Endothelial cell of umbilical vein (primary cell): ENCODE results near the gene LITAF. TPM values are rescaled to one million over a fixed set of nuclear protein-coding genes. Genes with fewer than 3 reads are reported as not detected.

Experiments used
- BruUV-seq: library from RNA; stranded (reverse); fragments of 400-500 nt; replicated peaks from 2 replicates; lab custom pipeline; 2021; lab: Mats Ljungman, UMichigan
- CTCF ChIA-PET: fragments of 300-600, 350-600 bp; sonication (Branson Sonifier 250); formaldehyde crosslinking; loops from one replicate; lab custom pipeline; 2021; ENCODE audit warnings: antibody characterized with exemption, inconsistent platforms; lab: Charles Lee
- POLR2A ChIA-PET: fragments of 300-600, 350-600 bp; sonication (Branson Sonifier 250); formaldehyde crosslinking; loops from one replicate; lab custom pipeline; 2021; ENCODE audit warnings: antibody characterized with exemption, inconsistent platforms; lab: Charles Lee
- DNase-seq: peaks from one replicate; pipeline ENCODE4 v3.0.0-alpha.2; 2011; ENCODE audit warnings: low read depth, low spot score
- FAIRE-seq: peaks from 2 replicates; lab custom pipeline; 2011; peaks lifted over from hg19 to GRCh38; lab: Jason Lieb, UNC
- H2AFZ ChIP-seq: 2 replicates; pipeline ENCODE4 v1.6.0; 2012; ENCODE audit warnings: low read depth, low read length, control low read depth, inconsistent platforms
- H3K27ac ChIP-seq: 2 replicates; pipeline ENCODE4 v1.5.1; 2011; ENCODE audit warnings: low read depth, mild to moderate bottlenecking, control low read depth, low read length, moderate library complexity; ENCODE audit not compliant: insufficient read depth
- H3K27me3 ChIP-seq, 2 experiments: 2 replicates each; pipeline versions ENCODE4 v1.6.0 to v1.6.1; 2011; ENCODE audit warnings: low read length in 2 of 2, mixed read lengths in 1 of 2; ENCODE audit not compliant: control insufficient read depth in 2 of 2, insufficient read depth in 2 of 2
- H3K36me3 ChIP-seq, 2 experiments: 2 replicates in 1 of 2; 3 replicates in 1 of 2; pipeline ENCODE4 v1.5.1; 2011; ENCODE audit warnings: low read length in 2 of 2, mild to moderate bottlenecking in 1 of 2, moderate library complexity in 1 of 2; ENCODE audit not compliant: control insufficient read depth in 2 of 2, insufficient read depth in 2 of 2; ENCODE audit errors: extremely low read depth in 1 of 2
- H3K4me1 ChIP-seq: 3 replicates; pipeline ENCODE4 v1.5.1; 2011; ENCODE audit warnings: mild to moderate bottlenecking, low read length; ENCODE audit not compliant: control insufficient read depth, insufficient read depth; ENCODE audit errors: extremely low read depth
- H3K4me2 ChIP-seq: 2 replicates; pipeline ENCODE4 v1.6.1; 2011; ENCODE audit warnings: low read length, control low read depth, mixed read lengths; ENCODE audit not compliant: insufficient read depth
- H3K4me3 ChIP-seq, 3 experiments: fragments of 200-600 bp in 1 of 3; sonication (generic), shearing (Covaris generic) in 1 of 3; replicated peaks in 1 of 3; 2 replicates each; pipeline ENCODE4 v1.5.1; 2011 to 2016; ENCODE audit warnings: control low read depth in 3 of 3, low read length in 3 of 3, mild to moderate bottlenecking in 2 of 3, inconsistent platforms in 1 of 3, low read depth in 1 of 3, moderate library complexity in 1 of 3; ENCODE audit not compliant: insufficient read depth in 1 of 3
- H3K79me2 ChIP-seq: 2 replicates; pipeline ENCODE4 v1.6.0; 2012; ENCODE audit warnings: low read length, inconsistent platforms; ENCODE audit not compliant: control insufficient read depth, insufficient read depth
- H3K9ac ChIP-seq: replicated peaks from 2 replicates; pipeline ENCODE3; 2011; ENCODE audit warnings: low read length, control low read depth; ENCODE audit not compliant: insufficient read depth; ENCODE audit errors: extremely low read depth
- H3K9me1 ChIP-seq: replicated peaks from 3 replicates; pipeline ENCODE4 v1.6.0; 2011; ENCODE audit warnings: mild to moderate bottlenecking, low read length; ENCODE audit not compliant: control insufficient read depth, insufficient read depth; ENCODE audit errors: extremely low read depth
- H3K9me3 ChIP-seq: replicated peaks from 2 replicates; pipeline ENCODE4 v1.5.1; 2012; ENCODE audit warnings: low read length, inconsistent platforms; ENCODE audit not compliant: control insufficient read depth, insufficient read depth
- H4K20me1 ChIP-seq: replicated peaks from 2 replicates; pipeline ENCODE3; 2011; ENCODE audit warnings: mild to moderate bottlenecking, low read length; ENCODE audit not compliant: control insufficient read depth, insufficient read depth; ENCODE audit errors: extremely low read depth
- EZH2 ChIP-seq: IDR thresholded peaks from 2 replicates; pipeline ENCODE4 v1.6.1; 2012; ENCODE audit warnings: borderline replicate concordance, low read depth, mild to moderate bottlenecking, moderate library complexity, low read length, inconsistent platforms; ENCODE audit not compliant: severe bottlenecking
- FOS ChIP-seq: IDR thresholded peaks from 2 replicates; pipeline ENCODE4 v1.6.1; 2011; ENCODE audit warnings: mild to moderate bottlenecking, low read length, moderate library complexity, borderline replicate concordance; ENCODE audit not compliant: insufficient read depth
- GATA2 ChIP-seq: IDR thresholded peaks from 2 replicates; pipeline ENCODE4 v1.7.0; 2011; ENCODE audit warnings: low read depth, mild to moderate bottlenecking, moderate library complexity, mixed read lengths, low read length; ENCODE audit not compliant: insufficient read length, insufficient read depth
- JUN ChIP-seq: IDR thresholded peaks from 2 replicates; pipeline ENCODE4 v1.6.1; 2011; ENCODE audit warnings: borderline replicate concordance, low read depth; ENCODE audit not compliant: insufficient read length, insufficient read depth
- MAX ChIP-seq: IDR thresholded peaks from 2 replicates; pipeline ENCODE4 v1.6.1; 2011; ENCODE audit not compliant: insufficient read depth, insufficient read length
- MYC ChIP-seq: IDR thresholded peaks from one replicate; pipeline ENCODE4 v1.6.1; 2011; ENCODE audit warnings: mild to moderate bottlenecking, low read depth, low read length
- POLR2A ChIP-seq: IDR thresholded peaks from 2 replicates; pipeline ENCODE4 v1.6.1; 2012; ENCODE audit warnings: low read depth, mild to moderate bottlenecking, control low read depth, low read length
- POLR2AphosphoS5 ChIP-seq: IDR thresholded peaks from 2 replicates; pipeline ENCODE4 v1.6.1; 2012; ENCODE audit warnings: low read depth, mild to moderate bottlenecking, control low read depth, low read length, moderate library complexity; ENCODE audit not compliant: insufficient read depth
- dilution Hi-C: fragments of 300-500 bp; cut with MboI; formaldehyde crosslinking; loops from one replicate; pipeline ENCODE4 v1.15.0; 2019; ENCODE audit warnings: low sequenced_read_pairs; ENCODE audit not compliant: extremely low pct_ligation_motif_present
- intact Hi-C: fragments of 100-400 bp; cut with micrococcal nuclease; formaldehyde crosslinking; loops from one replicate; pipeline ENCODE4 v1.10.0; 2022
- polyA plus RNA-seq, 4 experiments: library from polyadenylated mRNA; depleted of rRNA in 3 of 4; stranded (reverse) in 3 of 4; unstranded in 1 of 4; fragments of >200 nt; gene quantifications; 2 replicates each; pipeline versions ENCODE4 v1.2.1 to v1.2.3, GENCODE V29; 2011 to 2012; ENCODE audit warnings: missing spikeins in 1 of 4
- total RNA-seq: library from RNA; stranded (reverse); gene quantifications from 2 replicates; pipeline ENCODE4 v1.2.3, GENCODE V29; 2021
- TF ChIP-seq, protein P1 (sequence below), 2 donors: IDR thresholded peaks; 1 replicate in 1 of 2; 2 replicates in 1 of 2; pipeline ENCODE4 v1.5.1; 2011; ENCODE audit warnings: low read length in 2 of 2, mild to moderate bottlenecking in 2 of 2, moderate library complexity in 2 of 2, control low read depth in 1 of 2, inconsistent platforms in 1 of 2, low read depth in 1 of 2; ENCODE audit not compliant: insufficient read depth in 1 of 2; ENCODE audit errors: extremely low read depth in 1 of 2

Gene LITAF
- total and polyA plus RNA-seq, 2 donors (not counting 3 experiments of a cell fraction or from before 2014, with no cell fraction given), result 15.2 to 27.2 TPM

- TF ChIP-seq MAX (no peak), POLR2A (no peak), MYC (no peak), JUN (no peak), EZH2 (no peak), FOS (no peak), GATA2 (no peak), POLR2AphosphoS5 (no peak)
- TF ChIP-seq, protein P1, sequence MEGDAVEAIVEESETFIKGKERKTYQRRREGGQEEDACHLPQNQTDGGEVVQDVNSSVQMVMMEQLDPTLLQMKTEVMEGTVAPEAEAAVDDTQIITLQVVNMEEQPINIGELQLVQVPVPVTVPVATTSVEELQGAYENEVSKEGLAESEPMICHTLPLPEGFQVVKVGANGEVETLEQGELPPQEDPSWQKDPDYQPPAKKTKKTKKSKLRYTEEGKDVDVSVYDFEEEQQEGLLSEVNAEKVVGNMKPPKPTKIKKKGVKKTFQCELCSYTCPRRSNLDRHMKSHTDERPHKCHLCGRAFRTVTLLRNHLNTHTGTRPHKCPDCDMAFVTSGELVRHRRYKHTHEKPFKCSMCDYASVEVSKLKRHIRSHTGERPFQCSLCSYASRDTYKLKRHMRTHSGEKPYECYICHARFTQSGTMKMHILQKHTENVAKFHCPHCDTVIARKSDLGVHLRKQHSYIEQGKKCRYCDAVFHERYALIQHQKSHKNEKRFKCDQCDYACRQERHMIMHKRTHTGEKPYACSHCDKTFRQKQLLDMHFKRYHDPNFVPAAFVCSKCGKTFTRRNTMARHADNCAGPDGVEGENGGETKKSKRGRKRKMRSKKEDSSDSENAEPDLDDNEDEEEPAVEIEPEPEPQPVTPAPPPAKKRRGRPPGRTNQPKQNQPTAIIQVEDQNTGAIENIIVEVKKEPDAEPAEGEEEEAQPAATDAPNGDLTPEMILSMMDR (IDR thresholded peaks at IDR 0.05; ENCODE audit: extremely low read depth in 1 of 2, insufficient read depth in 1 of 2, low read depth in 1 of 2, low read length in 2 of 2), result no peak
- ChIA-PET POLR2A (no interaction called here), CTCF (interaction anchor here (1.8 kb wide), 1 partner anchor 31 kb away, joined by 9 read pairs; no protein-coding TSS in a partner anchor)
- no peak overlapping the region for H3K4me2 ChIP-seq
- H2AFZ ChIP-seq, result no peak overlapping the region
- H3K36me3 ChIP-seq, result no peaks in the 10 kb centered on the region
- no peak overlapping the region for H3K9ac ChIP-seq
- DNase-seq (no peak), FAIRE-seq (no peak)
- H3K9me3 ChIP-seq, result no peaks in the 10 kb centered on the region
- no peaks in the 10 kb centered on the region for H3K27me3 ChIP-seq
- no peaks in the 10 kb centered on the region for H4K20me1 ChIP-seq
- H3K79me2 ChIP-seq, result no peaks in the 10 kb centered on the region
- no peak overlapping the region for H3K27ac ChIP-seq
- no peaks in the 10 kb centered on the region for H3K9me1 ChIP-seq
- no TSS peak for BruUV-seq
- intact Hi-C loops (no loop called here), dilution Hi-C loops (no loop called here)
- H3K4me1 ChIP-seq, result peaks cover 11% of the 10 kb centered on the region
- H3K4me3 ChIP-seq, result no peak overlapping the region
Observed at GRCh38 chr16:11562941-11563340, 23.8 kb downstream of the LITAF start.
